Measurements from ENCODE around the gene BDKRB2.
"Not testable (repeated sequence)": the region's sequence is repeated elsewhere in the genome, so short reads cannot be mapped to it uniquely, and the experiment has no call there.

The BDKRB2 gene

DNA sequence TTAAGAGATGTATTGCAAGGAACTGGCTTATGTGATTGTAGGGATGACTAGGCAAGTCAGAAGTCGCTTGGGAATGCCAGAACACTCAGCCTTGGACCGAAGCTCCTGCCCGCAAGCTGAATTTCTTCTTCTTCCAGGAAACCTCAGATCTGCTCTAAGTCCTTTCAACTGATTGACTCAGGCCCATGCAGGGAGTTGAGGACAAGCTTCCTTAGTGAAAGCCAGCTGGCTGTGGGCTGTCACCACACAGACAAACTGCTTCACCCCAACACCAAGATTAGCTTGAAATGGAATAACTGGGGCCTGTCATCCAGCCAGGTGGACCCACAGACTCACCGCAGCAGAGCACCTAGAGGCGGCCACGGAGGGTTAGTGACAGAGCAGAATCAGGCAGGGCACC lies 24.7 kb downstream of the BDKRB2 start:
- no peak for DNase-seq

DNA sequence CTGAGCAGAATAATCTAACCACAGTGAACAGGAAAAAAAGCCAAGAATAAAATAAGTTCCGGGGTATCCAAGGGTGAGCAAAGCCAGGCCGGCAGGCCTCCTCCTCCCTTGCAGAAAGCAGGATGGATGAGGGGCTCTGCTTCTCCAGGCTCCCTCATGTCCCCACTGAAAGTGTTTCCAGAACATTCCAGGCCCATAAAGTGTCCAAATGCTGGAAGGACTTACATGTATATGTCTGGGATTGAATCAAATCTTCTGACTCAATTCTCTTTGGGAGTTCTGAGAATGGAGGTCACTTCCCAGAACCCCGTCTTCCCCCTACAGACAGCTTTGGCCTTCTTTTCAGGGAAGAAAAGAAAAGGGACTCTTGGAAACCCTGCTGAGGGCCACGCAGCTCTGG lies 26.4 kb downstream of the BDKRB2 start:
- no peak for DNase-seq

DNA sequence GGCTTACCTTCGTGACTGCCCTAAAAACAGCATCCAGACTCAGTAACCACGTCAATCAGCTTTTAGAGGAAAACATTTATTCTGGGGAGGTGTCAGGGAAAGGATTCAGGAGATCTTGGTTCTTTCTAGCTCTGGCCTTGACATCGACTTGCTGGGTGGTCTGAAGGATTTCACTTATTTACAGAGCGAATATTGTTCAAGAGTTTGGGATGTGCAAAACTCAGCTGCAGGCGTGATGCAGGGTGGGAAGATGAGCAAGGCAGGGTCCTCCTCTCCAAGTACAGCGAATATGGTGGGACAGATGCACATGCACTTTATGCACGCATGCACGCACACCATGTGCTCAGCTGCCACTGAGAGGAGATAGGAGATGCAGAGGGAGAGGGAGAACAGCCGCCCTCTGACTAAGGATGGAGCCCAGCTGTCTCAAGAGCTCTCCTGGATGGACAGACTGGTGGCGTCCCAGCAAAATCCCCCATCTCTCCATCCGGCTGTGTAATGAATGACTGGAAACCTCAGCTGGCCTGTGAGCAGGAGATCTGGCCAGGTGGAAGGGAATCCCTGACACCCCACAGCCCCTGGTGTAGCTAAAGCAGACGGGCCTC lies 27.0 kb downstream of the BDKRB2 start:
- DNase-seq = no peak

DNA sequence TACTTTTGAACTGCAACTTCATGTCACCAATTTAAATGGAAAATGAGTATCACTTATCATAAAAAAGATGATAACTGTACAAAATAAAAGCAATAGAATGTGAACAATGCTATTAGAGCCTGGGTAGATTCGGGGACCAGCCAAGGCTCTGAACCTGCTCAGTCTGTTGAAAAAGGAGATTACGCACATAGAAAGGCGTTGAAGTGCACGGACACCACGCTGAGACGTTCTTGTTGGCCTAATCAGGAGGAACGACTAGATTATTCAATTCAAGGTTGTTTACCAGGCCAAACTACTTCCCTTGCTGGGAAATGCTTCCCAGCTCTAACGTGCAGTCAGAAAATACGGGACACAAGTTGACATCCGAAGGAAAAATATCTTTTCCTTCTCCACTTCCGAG lies 27.9 kb downstream of the BDKRB2 start:
- no peak for DNase-seq

DNA sequence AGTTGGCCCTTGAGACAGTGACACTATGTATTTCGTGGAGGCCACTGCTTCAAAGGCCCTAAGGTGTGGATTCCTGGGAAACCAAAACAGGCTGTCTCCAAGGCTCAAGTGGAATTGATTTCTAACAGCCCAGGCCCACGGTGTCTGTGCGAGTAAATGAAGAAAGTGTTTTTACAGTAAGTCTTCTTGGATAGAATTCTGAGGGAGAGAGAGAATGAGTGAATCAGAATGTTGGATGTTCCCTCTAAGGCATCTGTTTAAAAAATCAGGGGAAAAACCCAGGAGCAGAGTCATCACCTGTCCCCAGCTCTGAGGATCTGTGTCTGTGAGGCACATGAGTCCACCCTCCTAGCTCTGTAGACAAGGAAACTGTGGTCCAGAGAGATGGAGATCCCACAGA lies 29.0 kb downstream of the BDKRB2 start:
- DNase-seq = no peak

DNA sequence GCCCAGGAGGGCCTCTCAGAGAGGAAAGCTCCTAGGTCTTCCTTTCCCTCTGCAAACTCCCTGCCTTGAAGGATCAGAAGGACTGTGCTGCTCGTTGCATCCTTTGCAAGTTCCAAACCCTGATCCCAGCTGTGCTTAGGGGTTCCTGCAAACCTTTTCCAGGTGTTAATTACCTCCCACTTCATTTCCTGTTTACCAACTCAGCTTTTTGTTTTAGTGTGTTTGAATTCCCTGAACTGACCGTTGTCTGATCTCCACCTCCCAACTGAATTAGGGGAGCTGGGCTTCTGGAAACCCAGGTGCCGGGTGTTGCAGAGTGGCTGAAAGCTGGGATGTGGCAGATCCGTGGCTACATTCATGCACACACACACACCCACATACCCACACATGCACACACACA lies 30.8 kb downstream of the BDKRB2 start:
- no peak for DNase-seq

DNA sequence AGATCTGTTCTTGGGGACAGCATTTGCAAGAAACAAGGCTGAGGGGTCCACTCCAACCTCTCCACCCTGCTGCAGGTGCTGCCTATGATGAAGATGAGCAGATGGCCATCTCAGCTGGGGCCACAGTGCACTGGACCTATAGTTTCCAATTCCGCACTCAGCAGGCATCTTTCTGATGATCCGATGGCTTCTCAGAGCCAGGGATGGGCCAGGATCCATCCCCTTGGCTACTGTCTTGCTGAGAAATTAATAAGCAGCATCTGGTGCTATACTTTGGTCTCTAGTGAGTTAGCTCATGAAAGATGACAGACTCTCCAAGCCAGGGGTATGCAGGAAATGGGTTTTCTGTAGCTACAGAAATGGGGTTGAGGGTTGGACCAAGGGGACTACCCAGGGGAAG lies 33.0 kb downstream of the BDKRB2 start:
- DNase-seq = no peak

DNA sequence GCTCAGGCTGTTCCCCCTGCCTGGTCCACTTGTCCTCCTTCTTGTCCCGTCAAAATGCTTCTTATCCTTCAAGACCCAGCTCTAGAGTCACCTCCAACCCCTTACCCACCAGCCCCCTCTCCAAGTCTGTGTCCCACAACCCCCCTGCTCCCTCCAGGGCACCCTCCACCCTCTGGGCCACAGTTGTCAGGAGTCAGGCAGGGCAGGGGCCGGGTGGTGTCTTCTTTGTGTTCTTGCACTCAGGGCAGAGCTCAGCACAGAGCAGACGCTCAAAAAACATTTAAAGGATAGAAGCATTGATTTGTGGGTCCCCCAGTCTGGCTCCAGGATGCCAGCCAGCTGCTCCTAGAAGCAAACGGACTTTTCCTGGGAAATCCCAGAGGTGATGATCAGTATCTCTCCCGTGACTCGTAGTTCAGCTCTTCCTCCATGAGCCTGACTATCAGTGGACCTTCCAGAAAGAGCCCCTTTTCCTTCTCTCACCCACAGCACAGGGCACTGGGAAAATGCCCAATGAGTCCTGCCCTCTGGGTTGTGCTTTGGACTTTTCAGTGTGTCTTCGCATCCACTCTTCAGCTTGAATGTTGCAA lies 34.1 kb downstream of the BDKRB2 start:
- DNase-seq = no peak

DNA sequence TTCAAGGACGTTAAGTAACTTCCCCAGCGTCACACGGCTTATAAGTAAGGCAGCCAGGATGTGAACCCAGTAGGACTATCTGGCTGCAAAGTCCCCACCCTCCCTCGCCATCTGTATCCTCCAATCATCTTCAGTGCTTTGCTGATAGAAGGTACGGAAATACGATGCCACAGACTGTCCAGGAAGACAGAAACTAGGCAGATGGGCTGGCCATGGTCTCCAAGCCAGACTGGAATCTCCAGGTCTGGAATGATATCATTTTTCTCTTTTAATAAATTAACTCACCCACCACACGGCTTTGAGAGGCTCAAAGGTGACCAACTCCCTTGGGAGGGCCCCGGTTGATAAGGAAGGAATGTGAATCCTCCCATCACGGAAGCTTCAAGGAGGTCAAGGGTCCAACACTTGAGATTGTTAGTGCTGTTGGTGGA lies 35.1 kb downstream of the BDKRB2 start:
- no peak for DNase-seq

DNA sequence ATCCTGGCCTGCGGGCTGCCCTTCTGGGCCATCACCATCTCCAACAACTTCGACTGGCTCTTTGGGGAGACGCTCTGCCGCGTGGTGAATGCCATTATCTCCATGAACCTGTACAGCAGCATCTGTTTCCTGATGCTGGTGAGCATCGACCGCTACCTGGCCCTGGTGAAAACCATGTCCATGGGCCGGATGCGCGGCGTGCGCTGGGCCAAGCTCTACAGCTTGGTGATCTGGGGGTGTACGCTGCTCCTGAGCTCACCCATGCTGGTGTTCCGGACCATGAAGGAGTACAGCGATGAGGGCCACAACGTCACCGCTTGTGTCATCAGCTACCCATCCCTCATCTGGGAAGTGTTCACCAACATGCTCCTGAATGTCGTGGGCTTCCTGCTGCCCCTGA lies 36.0 kb downstream of the BDKRB2 start:
- DNase-seq = no peak

DNA sequence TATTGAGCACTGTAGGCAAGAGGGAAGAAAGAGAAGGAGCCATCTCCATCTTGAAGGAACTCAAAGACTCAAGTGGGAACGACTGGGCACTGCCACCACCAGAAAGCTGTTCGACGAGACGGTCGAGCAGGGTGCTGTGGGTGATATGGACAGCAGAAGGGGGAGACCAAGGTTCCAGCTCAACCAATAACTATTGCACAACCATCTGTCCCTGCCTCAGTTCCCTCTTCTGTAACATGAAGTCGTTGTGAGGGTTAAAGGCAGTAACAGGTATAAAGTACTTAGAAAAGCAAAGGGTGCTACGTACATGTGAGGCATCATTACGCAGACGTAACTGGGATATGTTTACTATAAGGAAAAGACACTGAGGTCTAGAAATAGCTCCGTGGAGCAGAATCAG lies 37.5 kb downstream of the BDKRB2 start:
- no peak for DNase-seq

DNA sequence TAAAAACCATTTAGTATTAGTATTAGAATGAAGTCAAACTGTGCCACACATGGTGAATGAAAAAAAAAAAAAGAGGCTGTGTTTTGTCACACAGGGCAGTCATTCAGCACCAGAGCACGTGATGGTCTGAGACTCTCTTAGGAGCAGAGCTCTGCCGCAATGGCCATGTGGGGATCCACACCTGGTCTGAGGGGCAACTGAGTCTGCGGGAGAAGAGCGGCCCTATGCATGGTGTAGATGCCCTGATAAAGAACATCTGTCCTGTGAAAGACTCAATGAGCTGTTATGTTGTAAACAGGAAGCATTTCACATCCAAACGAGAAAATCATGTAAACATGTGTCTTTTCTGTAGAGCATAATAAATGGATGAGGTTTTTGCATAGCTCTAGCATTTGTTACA lies 39.1 kb downstream of the BDKRB2 start:
- DNase-seq = no peak

DNA sequence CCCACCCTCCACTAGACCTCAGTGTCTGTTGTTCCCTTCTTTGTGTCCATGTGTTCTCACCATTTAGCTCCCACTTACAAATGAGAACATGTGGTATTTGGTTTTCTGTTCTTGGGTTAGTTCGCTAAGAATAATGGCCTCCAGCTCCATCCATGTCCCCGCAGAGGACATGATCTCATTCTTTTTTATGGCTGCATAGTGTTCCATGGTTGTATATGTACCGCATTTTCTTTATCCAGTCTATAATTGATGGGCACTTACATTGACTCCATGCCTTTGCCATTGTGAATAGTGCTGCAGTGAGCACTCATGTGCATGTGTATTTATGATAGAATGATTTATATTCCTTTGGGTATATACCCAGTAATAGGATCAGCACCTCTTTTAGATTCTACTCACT lies 40.4 kb downstream of the BDKRB2 start:
- not testable (repeated sequence) for DNase-seq

DNA sequence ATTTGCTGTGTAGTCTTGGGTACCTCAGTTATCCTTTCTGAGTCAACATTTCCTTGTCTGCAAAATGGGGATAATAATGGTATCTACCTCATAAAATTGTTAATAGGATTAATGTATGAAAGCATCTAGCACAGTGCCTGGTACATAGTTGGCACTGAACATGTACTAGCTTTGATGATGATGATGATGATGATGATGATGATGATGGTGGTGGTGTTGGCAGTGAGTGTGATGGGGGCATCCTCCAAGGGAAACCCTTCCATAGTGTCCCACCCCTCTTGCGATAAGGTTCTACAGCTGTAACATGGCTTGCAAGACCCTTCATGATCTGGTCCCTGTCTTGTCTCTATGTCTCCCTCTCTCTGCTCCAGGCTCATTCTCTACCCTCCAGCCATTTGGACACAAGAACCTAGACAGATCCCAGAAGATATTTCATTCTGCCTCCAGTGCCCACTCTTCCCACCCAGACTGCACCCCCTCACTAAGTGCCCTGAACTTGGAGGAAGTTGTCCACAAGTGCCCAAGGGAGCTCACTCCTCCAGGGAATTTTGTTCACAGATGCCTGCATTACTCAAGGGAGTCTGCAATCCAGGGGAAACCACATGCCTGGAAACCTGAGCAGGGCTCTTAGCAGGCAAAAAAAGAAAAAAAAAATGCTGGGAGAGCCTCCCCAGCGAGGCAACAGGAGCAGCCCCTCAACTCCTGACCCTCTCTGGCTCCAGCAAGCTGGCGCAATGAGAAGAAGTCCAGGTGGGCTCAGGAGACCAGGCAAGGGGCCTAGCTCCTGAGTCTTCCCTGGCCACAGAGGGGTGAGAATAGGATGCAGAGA lies 41.3 kb downstream of the BDKRB2 start:
- DNase-seq = no peak

DNA sequence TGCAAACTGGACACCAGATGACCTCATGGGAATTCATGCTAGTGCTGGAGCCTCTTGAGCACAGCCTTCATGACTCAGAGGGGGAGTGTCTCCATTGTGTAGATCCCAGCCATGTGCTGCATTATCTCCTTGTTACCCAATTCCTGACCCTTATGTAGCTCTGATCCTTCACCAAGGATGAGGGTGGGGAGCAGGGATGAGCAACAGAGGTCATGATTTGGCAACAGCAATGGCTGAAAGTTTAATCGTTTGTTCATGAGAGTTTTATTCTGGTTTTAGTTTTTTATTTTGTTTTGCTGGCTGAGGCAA lies 41.9 kb downstream of the BDKRB2 start:
- no peak for DNase-seq

DNA sequence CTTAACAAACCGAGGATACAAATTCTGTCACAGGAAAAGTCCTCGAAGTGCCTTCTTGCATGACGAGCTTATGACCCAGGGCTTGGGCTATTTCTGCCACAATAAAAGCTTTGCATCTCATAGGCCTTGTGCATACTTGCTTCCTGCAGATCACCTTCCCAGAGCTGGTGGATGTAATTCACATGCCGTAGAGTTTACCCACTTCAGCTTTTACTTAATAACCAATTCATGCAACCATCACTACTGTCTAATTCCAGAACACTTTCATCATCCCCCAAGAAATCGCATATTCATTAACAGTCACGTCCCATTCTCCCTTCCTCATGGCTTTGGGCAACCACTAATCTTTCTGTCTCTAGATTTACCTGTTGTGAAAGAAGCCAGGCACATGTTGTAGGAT lies 42.4 kb downstream of the BDKRB2 start:
- DNase-seq = no peak

DNA sequence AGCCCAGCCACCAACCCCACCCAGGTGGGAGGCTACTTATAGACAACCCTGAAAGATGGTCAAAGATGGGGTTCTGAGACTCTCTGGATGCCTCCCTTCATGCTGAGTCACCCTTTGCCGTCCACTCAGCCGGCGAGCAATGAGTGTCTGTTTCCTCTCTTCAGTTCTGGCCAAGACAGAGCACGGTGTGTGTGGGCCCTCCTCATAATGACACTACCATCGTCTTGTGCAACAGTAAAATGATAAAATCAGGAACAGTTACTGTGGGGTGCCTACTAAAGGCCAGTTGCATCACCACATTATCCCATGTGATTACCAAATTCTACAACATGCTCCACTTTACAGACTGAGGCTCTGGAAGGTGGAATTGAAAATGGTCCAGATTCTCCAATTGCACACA lies 44.4 kb downstream of the BDKRB2 start:
- no peak for DNase-seq

DNA sequence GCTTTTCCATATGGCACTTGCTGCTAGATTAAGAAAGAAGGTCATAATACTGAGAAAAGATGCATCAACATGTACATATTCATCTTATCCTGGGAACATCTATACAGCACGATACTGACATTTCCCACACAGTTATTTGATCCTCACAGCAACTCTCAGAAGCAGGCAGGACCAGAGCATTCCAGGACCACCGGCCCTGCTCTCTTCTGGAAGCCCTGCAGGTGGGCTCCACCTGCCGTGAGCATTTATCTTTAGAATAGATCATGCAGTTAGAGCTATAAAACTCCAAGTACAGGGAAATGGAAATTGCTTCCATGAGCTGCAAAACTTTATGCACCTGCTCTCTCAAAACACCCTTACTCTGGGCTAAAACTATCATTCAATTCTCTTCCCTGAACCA lies 45.8 kb downstream of the BDKRB2 start:
- no peak for DNase-seq

DNA sequence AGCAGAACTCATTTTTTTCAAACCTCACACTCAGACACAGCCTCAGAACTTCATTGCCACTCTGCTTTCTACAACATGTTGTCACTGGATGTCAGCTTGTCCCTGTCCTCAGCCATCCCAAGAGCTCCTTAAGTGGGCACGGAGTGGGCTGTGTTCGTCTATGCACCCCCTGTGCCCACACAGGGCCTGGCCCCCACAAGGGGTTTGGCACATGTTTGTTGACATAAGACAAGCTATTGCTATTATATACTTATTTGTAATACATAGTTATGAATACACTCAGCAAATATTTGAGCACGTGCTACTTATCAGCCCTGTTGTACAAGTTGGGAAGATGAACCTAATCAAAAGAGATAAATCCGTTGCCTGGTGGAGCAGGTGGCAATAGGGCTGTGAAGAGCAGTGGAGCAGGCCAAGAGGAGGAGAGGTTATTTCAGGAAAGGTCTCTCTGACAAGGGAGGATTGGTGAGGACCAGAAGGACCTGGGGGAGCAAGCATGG lies 47.1 kb downstream of the BDKRB2 start:
- no peak for DNase-seq

DNA sequence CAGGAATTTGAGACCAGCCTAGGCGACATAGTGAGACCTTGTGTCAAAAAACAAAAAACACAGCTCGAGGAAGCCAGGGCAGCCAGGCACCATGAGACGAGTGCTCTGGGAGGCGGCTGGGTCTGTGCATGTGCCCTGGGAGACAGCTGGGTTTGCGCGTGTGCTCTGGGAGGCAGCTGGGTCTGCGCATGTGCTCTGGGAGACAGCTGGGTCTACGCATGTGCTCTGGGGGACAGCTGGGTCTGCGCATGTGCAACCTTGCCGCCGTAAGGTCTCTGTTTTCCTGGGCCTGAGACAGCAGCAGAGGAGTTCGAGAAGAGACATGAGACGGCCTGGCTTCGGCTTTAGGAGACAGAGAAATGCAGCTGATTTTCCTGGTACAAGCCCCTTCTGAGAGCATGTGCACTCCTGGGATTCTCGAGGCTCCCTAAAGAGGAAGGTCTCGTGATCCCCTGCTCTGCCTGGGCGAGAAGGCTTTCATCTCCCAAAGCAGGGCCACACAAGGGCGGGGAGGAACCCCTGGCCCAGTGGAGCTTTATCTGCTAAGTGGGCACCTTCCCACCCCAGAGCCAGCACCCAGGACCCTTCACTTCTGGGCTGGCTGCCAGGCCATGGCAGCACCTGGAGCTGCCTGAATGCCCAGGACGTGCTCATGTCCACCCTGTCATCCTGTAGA lies 47.8 kb downstream of the BDKRB2 start:
- DNase-seq = no peak

DNA sequence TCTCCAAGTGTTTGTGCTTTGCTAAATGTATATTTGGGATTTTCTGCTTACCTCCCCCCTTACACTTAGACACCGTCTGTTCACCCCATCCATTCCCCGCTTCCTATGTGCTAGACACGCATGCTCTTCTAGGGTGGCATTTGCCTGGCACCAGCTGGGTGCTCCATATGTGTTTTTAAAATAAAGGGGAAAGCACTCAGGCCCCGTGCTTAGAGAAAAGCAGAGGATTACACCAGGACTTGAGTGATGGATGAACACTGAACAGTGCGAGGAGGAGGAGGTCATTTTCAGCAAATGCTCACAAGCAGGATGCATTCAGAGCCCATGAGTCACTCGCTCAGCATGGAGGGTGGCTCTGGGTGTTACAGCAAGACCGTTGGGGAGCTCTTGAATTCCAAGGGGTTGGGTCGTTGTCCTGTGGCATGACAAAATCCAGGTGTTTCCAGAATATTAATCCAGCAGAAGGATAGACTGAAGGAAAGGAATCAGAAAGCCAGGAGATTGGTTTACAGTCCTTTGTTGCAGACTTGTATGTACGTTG lies 48.4 kb downstream of the BDKRB2 start:
- DNase-seq = no peak

DNA sequence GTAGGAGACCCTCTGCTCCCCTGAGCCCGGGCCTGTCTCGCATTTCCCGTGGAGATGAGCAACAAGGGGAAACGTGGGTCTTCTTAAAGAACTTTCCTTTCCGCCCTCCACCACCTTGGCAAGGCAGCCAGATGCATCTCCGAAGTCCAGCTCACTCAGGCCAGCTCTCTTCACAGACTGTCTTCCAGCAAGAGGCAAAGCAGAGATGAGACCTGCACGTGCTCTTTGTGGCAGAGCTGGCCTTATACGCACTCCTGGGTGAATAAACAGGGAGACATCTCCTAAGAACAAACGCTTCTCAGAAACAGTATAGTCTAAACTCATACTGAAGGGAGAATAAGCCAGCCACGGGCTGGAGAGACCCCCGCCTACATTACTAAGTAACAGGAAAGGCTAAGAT lies 50.0 kb downstream of the BDKRB2 start:
- no peak for DNase-seq

DNA sequence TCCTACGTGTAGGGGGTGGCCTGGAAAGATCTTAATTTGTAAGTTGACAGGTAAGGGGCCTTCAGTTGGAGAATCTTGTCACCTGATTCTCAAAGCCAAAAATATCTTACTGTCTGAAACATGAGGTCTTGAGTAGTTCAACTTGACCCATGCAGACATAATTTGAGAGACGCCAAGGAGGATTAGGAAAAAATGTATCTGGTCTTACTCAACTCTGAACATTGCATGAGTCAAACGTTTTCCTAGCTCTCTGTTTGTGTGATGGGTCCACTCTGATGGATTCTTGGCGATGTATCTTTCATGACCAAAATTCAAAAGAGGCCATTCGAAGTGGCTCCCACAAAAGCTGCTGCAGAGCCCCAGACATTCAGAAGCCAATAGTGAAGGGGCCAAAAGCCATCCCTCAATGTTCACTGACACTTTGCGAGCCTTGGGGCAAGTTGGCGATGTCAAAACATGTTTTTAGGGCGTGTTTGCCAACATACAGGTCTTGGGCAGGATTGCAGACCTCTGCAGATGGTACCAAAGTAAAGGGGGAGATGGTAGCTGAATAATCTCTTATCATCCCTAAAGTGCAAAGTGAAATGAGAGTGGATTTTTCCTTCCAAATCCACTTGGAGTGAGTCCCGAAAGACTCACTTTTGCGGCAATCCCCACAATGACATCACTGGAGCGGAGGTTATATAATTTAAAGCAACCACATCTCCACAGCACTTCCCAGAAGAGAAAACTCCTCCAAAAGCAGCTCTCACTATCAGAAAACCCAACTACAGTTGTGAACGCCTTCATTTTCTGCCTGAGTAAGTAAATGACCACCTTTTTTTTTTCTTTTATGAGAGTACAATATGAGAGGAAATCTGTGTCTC lies 51.1 kb downstream of the BDKRB2 start, which contains the start of gene BDKRB1:
TSS of gene BDKRB1 (plus strand) at position 710 of the 866 bp plus-strand sequence. CDS start 7,473 bp downstream, outside the sequence.
- no peak for DNase-seq

Measured in activated CD4-positive, alpha-beta T cell treated with anti-CD3 and anti-CD28 coated beads, Interleukin-2, amount 50 U/mL, for 1 hour (primary cell).